ENCODE data around the gene PHACTR2. TPM values are rescaled to one million over a fixed set of nuclear protein-coding genes. Genes with fewer than 3 reads are reported as not detected.
"Not testable (repeated sequence)": the region's sequence is repeated elsewhere in the genome, so short reads cannot be mapped to it uniquely, and the experiment has no call there.

The PHACTR2 gene
- total RNA-seq, 1 donor: 15.1 TPM

- DNase-seq (ENCODE audit: low read depth in 2 of 3, low spot score in 2 of 3): no peak
These were observed 166.2 kb downstream of the PHACTR2 start for GRCh38 chr6:143844006-143844405.

- no peak for DNase-seq (ENCODE audit: low read depth in 2 of 3, low spot score in 2 of 3)
These were observed 167.3 kb downstream of the PHACTR2 start for GRCh38 chr6:143845033-143845432.

GRCh38 chr6:143851706-143852105 lies 173.9 kb downstream of the PHACTR2 start:
- not testable (repeated sequence) for DNase-seq (ENCODE audit: low read depth in 2 of 3, low spot score in 2 of 3)

- not testable (repeated sequence) for DNase-seq (ENCODE audit: low read depth in 2 of 3, low spot score in 2 of 3)
These were observed 177.3 kb downstream of the PHACTR2 start for GRCh38 chr6:143855057-143855456.

GRCh38 chr6:143856762-143857161 lies 179.0 kb downstream of the PHACTR2 start:
- not testable (repeated sequence) for DNase-seq (ENCODE audit: low read depth in 2 of 3, low spot score in 2 of 3)

GRCh38 chr6:143857651-143858050 lies 179.9 kb downstream of the PHACTR2 start:
- DNase-seq (ENCODE audit: low read depth in 2 of 3, low spot score in 2 of 3): no peak

GRCh38 chr6:143859891-143860660 lies 182.3 kb downstream of the PHACTR2 start:
- no peak for DNase-seq (ENCODE audit: low read depth in 2 of 3, low spot score in 2 of 3)

GRCh38 chr6:143863771-143864170 lies 186.0 kb downstream of the PHACTR2 start:
- no peak for DNase-seq (ENCODE audit: low read depth in 2 of 3, low spot score in 2 of 3)

- no peak for DNase-seq (ENCODE audit: low read depth in 2 of 3, low spot score in 2 of 3)
These were observed 186.5 kb downstream of the PHACTR2 start, which contains the start of gene ZC2HC1B for GRCh38 chr6:143864234-143864633. ZC2HC1B (plus strand) TSS chr6:143864474; CDS start chr6:143864540, 66 bp downstream.

GRCh38 chr6:143867236-143867635 lies 189.5 kb downstream of the PHACTR2 start:
- no peak for DNase-seq (ENCODE audit: low read depth in 2 of 3, low spot score in 2 of 3)

- DNase-seq (ENCODE audit: low read depth in 2 of 3, low spot score in 2 of 3): not testable (repeated sequence)
These were observed 191.0 kb downstream of the PHACTR2 start for GRCh38 chr6:143868808-143869207.

GRCh38 chr6:143871202-143871730 lies 193.5 kb downstream of the PHACTR2 start:
- not testable (repeated sequence) for DNase-seq (ENCODE audit: low read depth in 2 of 3, low spot score in 2 of 3)

GRCh38 chr6:143872201-143872600 lies 194.4 kb downstream of the PHACTR2 start:
- DNase-seq (ENCODE audit: low read depth in 2 of 3, low spot score in 2 of 3): peak in 1 of 3 donors; percentile 19

GRCh38 chr6:143873600-143873999 lies 195.8 kb downstream of the PHACTR2 start:
- not testable (repeated sequence) for DNase-seq (ENCODE audit: low read depth in 2 of 3, low spot score in 2 of 3)

- DNase-seq (ENCODE audit: low read depth in 2 of 3, low spot score in 2 of 3): not testable (repeated sequence)
These were observed 196.7 kb downstream of the PHACTR2 start for GRCh38 chr6:143874503-143874902.

GRCh38 chr6:143877584-143878271 lies 200.0 kb downstream of the PHACTR2 start:
- no peak for DNase-seq (ENCODE audit: low read depth in 2 of 3, low spot score in 2 of 3)

- no peak for DNase-seq (ENCODE audit: low read depth in 2 of 3, low spot score in 2 of 3)
These were observed 200.6 kb downstream of the PHACTR2 start for GRCh38 chr6:143878272-143878760.

GRCh38 chr6:143880412-143880811 lies 202.6 kb downstream of the PHACTR2 start:
- DNase-seq (ENCODE audit: low read depth in 2 of 3, low spot score in 2 of 3): no peak
